ENCODE data around the gene ATP13A1. TPM values are rescaled to one million over a fixed set of nuclear protein-coding genes. Genes with fewer than 3 reads are reported as not detected.

The ATP13A1 gene
- total and polyA plus RNA-seq, 2 of the 8 experiments (the other 6 are each of a cell fraction or from before 2014, with no cell fraction given): 33.0 to 64.2 TPM

DNA sequence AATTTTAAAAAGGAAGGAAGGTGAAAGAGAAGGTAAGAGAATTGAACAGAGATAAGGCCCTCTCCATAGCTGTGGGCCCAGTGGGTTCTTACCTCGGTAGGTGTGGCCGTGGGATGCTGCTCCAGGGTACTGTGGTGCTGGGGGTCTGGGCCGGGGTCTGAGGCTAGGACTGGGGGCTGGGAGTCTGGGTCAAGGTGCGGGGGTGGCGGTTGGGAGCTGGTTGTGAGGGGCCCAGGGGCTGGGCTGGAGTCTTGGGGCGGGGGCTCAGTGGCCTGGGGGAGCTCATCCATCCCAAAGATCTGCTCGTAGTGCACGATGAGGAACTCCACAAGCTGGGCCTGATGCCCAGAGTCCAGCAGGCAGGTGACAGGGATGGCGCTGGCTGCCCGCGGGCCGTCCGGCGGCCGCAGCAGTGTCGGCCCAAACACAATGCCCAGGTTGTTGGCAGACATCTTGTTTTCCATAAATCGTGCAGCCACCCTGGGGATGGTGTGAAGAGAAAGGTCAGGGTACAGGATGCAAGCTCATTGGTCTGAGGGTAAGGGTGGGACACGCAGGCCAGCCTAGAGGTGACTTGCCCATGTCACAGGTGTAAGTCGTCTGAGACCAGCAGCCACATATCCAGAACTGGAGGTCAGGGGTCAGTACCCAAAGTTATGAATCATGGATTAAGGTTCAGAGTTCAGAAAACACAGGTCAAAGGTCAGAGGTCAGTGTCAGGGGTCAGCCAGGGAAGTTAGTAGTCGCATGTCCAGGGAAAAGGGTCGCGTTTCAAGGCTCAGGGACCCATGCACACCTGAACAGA is 29.6 kb downstream of the ATP13A1 start (continued):
- TF ChIP-seq SRF (IDR thresholded peaks at IDR 0.05; ENCODE audit: low read depth, low read length) (no peak), SIRT6 (IDR thresholded peaks at IDR 0.05; ENCODE audit: low read length) (no peak), NANOG (IDR thresholded peaks at IDR 0.05; ENCODE audit: insufficient read depth, low read depth, low read length, poor library complexity, severe bottlenecking) (no peak), MAFK (IDR thresholded peaks at IDR 0.05; ENCODE audit: low read depth, low read length) (no peak), GABPA (IDR thresholded peaks at IDR 0.05; ENCODE audit: borderline replicate concordance, insufficient read depth, low read length) (no peak)
